Fibroblast of the aortic adventitia (primary cell): ENCODE measurements around the gene LYPD6. TPM values are rescaled to one million over a fixed set of nuclear protein-coding genes. Genes with fewer than 3 reads are reported as not detected.

Source experiments
- DNase-seq: peaks from one replicate; pipeline ENCODE4 v3.0.0-alpha.2; 2010; ENCODE audit warnings: low read depth
- H3K4me3 ChIP-seq: 2 replicates; pipeline ENCODE4 v1.5.1; 2011; ENCODE audit warnings: low read depth, mild to moderate bottlenecking, control low read depth, low read length, moderate library complexity
- CTCF ChIP-seq: IDR thresholded peaks from 2 replicates; pipeline ENCODE4 v1.5.1; 2011; ENCODE audit warnings: mild to moderate bottlenecking, low read length, control low read depth, inconsistent platforms; ENCODE audit not compliant: insufficient read depth
- total RNA-seq: library from RNA; depleted of rRNA; stranded (reverse); fragments of >200 nt; gene quantifications from 2 replicates; pipeline ENCODE4 v1.2.3, GENCODE V29; 2012; ENCODE audit warnings: low replicate concordance

Gene LYPD6
- total RNA-seq, 1 donor, result 0.54 TPM

GRCh38 chr2:149329068-149329467 lies 1.3 kb upstream of the LYPD6 start:
- DNase-seq, result no peak
- H3K4me3 ChIP-seq, result no peak overlapping the region

GRCh38 chr2:149329489-149330126 lies 779 bp upstream of the LYPD6 start:
- TF ChIP-seq CTCF, result no peak
- peak overlapping the region; percentile 60 for H3K4me3 ChIP-seq
- peak; percentile 4 for DNase-seq

More at GRCh38 chr2:149329068-149329467, 1.3 kb upstream of the LYPD6 start:
- TF ChIP-seq CTCF, result no peak

DNA sequence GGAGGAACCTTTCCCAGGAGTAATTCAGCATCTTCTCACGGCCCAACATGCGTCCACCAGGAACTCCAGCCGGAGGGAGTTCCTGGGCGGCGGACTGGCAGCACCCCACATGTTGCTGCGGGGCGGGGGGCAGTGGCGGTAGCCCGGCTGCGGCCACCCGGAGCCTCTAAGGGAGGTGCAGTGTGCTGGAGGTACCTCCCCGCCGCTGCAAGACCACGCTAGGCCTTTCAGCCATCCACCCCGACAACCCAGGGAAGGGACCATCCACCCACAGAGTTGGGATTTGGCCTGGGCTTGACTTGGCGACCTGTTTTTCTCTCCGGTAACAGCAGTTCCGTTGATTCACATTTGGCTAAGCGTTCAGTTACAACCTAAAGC lies 625 bp downstream of the LYPD6 start:
- no peak for TF ChIP-seq CTCF
- H3K4me3 ChIP-seq, result peak overlapping the region; percentile 58
- no peak for DNase-seq

GRCh38 chr2:149332364-149332763 lies 2.0 kb downstream of the LYPD6 start:
- DNase-seq, result no peak
- no peak overlapping the region for H3K4me3 ChIP-seq
- TF ChIP-seq CTCF, result no peak

DNA sequence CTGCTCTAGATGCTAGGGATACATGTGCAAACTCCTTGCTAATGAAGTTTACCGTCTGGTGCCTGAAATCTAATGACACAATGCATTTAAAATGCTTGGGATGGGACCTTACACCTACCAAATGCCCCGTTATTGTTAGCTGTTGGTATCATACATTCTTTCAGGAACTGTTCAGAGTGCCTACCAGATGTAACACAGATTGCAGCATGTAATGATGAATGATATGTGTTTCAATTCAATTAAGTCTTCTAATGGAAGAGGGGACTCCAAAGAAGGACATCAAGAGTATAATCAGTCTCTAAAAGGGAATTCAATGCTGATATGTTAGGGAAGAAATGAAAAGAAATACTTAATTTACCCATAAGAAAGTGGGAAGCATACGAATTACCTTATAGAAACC lies 3.2 kb downstream of the LYPD6 start:
- TF ChIP-seq CTCF, result no peak
- no peak for DNase-seq
- H3K4me3 ChIP-seq, result no peak overlapping the region

DNA sequence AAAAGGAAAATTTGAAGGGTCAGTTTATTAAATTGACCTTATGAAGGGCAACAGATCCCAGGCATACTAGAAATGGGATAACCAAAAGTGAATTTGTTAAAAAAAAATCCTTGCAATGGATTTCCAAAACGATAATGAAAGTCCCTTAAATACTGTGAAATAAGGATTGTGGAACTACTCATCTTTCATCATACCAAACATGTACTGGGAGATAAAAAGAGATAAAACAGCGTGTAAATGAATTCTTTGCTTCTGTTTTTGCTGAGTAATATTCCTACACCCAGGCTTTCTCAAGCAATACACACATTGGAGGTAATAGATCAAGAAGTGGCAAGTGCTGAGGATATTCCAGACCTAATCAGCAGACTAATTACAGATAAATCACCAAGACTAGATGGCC lies 3.8 kb downstream of the LYPD6 start:
- no peak overlapping the region for H3K4me3 ChIP-seq
- DNase-seq, result no peak
- TF ChIP-seq CTCF, result no peak

DNA sequence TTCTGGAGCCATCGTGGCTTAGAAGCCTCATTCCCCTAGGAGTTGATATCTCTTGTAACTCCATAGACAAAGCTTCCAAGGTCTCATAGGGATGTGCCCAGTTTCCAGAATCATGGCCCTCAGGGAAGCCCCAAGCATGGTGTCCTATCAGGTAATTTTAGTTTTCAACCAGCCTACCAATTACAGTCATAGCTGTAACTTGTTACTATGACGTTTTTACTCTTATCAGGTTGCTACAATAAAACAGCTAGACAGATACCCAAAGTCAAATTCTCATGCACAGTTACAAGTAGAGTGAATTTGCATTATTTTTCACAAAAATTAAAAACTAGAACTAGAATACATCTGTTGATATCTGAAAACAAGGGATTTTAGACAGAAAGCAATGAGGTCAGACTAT lies 8.9 kb downstream of the LYPD6 start:
- no peak for TF ChIP-seq CTCF
- H3K4me3 ChIP-seq, result no peak overlapping the region
- no peak for DNase-seq
